HG02852 (cell line): Measurements from ENCODE around the gene TP53I3.
"Not testable (repeated sequence)": the region's sequence is repeated elsewhere in the genome, so short reads cannot be mapped to it uniquely, and the experiment has no call there.

Experiments used
- ATAC-seq: cut with Tn5 transposase; IDR thresholded peaks from one replicate; pipeline ENCODE4 v1.9.1; 2021; ENCODE audit warnings: mild to moderate bottlenecking, moderate library complexity; ENCODE audit not compliant: unreplicated experiment

The TP53I3 gene

DNA sequence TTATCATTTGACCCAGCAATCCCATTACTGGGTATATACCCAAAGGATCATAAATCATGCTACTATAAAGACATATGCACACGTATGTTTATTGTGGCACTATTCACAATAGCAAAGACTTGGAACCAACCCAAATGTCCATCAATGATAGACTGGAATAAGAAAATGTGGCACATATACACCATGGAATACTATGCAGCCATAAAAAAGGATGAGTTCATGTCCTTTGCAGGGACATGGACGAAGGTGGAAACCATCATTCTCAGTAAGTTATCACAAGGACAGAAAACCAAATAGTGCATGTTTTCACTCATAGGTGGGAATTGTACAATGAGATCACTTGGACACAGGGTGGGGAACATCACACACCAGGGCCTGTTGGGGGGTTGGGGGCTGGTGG is 16.1 kb upstream of the TP53I3 start:
- ATAC-seq, result not testable (repeated sequence)

DNA sequence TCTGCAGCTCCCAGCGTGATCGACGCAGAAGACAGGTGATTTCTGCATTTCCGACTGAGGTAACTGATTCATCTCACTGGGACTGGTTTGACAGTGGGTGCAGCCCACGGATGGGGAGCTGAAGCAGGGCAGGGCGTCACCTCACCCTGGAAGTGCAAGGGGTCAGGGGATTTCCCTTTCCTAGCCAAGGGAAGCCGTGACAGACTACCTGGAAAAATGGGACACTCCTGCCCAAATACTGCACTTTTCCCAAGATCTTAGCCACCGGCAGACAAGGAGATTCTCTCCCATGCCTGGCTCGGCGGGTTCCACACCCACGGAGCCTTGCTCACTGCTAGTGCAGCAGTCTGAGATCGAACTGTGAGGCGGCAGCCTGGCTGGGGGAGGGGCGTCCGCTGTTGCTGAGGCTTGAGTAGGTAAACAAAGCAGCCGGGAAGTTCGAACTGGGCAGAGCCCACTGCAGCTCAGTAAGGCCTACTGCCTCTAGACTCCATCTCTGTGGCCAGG is 10.6 kb upstream of the TP53I3 start:
- not testable (repeated sequence) for ATAC-seq

DNA sequence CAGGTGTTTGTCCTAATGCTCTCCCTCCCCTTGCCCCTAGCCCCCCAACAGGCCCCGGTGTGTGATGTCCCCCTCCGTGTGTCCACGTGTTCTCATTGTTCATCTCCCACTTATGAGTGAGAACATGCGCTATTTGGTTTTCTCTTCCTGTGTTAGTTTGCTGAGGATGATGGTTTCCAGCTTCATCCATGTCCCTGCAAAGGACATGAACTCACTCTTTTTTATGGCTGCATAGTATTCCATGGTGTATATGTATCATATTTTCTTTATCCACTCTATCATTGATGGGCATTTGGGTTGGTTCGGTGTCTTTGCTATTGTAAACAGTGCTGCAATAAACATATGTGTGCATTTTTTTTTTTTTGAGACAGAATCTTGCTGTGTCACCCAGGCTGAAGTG is 8.6 kb upstream of the TP53I3 start:
- ATAC-seq, result not testable (repeated sequence)

DNA sequence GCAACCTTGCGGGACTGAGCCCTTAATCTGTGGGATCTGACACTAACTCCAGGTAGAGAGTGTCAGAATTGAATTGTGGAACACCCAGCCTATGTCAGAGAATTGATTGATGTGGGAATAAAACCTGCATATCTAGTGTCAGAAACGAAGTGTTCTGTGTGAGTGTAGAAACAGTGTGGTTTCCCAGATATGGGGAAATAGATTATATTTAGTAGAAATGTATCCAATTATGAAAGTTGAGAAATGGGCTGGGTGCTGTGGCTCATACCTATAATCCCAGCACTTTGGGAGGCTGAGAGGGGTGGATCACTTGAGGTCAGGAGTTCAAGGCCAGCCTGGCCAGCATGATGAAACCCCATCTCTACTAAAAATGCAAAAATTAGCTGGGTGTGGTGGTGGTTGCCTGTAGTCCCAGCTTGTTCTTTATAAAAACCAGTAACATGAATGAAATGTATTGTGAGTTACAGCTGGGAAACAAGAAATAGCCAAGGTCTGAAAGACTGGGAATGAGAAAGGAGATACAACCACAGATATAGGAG is 4.3 kb upstream of the TP53I3 start:
- ATAC-seq, result no peak

DNA sequence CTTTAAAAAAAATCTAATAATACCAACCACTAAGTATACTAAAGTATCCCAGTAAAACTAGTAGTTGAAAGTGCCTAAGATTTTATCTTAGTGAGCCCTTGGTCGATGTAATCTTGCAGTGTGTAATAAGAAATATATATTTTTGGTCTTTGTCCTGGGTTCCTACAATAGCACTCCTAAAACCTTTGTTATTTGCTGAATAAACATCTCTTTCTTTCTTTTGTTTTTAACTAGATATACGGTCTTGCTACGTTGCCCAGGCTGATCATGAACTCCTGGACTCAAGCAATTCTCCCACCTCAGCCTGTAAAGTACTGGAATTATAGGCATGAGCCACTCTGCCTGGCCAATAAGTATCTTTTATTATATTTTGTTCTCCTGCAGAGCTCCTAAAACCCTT is 2.4 kb upstream of the TP53I3 start:
- ATAC-seq, result no peak

DNA sequence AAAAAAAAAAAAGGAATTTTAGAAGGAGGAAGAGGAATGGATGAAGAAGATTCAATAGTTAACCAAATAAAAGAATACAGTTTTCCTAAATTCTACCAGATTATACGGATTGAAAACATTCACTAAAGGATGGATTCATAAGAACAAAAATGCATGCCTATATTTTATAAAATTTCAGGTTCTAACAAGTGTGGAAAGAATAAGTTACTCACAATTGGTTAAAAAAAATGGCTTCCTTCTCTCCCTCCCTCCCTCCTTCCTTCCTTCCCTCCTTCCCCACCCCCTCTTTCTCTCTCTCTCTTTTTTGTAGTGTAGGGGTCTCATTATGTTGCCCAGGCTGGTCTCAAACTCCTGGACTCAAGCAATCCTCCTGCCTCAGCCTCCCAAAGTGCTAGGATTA is 1.6 kb upstream of the TP53I3 start:
- ATAC-seq, result no peak

DNA sequence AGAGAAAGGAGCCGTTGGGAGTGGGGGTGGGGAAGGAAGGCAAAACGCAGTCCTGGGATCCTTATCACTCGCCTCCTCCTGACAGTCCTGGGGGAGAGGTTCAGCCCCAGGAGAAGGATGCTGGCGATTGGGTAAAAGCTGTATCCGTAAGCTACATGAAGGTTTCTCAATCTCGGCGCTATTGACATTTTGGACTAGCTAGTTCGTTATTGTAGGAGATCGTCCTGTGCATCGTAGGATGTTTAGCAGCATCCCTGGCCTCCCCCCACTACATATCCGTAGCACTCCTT is 511 bp upstream of the TP53I3 start:
- no peak for ATAC-seq

DNA sequence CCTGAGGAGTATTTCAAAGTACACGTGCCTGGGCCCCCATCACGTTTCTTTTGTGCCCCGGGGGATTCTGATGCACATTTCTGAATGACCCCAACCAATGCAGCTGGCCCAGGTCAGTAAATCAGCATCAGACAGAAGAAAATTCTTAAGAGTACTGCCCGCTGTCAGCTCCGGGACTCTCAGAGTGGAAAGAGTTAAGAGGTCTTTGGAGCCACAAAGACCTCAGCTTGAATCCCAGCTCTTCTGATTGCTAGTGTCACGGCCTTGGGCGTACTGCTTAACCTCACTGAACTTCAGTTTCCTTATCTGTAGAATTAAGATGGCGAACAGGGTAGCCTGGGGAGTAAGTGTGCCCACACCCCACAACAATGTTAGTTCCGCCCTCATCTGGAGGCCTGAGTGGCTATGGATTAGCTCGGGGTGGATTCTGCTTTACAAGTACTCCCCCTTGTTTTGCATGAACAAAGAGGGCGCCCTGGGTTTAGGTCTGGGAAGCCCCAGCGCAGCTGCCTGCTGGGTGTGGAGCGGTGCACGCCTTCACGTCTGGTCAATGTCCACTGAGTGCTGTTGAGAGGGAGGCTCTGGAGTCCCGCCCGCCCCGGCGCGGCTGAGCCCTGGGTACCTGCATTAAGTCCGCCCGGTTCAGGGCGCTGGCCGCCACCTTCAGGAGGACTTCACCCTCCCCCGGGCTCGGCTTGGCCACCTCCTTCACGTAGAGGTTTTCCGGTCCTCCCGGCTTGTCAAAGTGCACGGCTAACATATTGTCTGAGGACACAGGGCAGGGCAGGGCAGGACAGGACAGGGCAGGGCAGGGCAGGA is 858 bp downstream of the TP53I3 start:
- ATAC-seq, result peak; percentile 75

DNA sequence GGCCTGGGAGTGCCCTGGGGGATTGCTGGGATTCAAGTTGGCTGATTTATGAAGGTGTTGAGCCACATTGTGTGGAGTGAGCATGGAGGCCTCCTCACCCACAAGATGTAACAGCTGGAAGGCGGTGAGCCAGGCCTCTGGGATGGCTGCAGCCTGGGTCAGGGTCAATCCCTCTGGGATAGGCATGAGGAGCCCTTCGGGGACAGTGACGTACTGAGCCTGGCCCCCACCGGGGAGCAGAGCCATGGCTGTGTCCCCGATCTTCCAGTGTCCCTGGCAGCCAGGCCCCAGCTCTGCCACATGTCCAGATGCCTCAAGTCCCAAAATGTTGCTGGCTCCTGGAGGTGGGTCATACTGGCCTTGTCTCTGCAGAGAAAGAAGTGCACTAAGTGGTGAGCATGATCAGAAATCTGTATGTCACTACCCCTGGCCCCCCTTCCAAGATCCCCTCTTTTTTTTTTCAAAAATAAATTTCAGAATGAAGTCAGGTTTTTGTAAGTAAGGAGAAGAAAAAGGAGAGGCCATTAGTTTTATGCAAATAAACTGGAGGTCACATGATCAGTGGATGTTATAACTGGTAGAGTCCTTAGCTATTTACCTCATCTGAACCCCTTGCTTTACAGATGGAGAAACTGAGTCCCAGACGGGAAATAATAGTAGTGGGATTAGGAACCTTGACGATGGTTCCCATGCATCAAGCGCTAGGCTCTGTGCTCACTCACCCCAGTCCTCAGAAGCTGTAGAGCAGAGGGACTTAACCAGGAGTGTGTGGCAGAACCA is 1.7 kb downstream of the TP53I3 start:
- no peak for ATAC-seq

DNA sequence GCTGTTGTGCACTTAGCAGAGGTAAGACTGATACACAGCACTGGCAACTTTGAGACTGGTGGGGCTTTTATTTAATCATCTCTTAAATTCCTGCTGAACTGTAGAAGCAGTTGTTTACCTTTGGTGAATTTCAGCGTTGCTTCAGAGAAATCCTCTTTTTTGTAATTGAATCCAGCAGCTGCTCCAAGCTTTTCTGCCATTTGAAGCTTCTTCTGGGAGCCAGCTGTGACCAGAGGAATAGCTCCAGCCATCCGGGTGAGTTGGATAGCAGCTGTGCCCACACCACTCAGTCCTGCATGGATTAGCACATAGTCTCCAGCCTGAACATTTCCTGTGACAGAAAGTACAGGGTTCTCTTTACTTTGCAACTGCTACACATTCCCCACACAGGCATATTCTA is 3.9 kb downstream of the TP53I3 start:
- ATAC-seq, result no peak

DNA sequence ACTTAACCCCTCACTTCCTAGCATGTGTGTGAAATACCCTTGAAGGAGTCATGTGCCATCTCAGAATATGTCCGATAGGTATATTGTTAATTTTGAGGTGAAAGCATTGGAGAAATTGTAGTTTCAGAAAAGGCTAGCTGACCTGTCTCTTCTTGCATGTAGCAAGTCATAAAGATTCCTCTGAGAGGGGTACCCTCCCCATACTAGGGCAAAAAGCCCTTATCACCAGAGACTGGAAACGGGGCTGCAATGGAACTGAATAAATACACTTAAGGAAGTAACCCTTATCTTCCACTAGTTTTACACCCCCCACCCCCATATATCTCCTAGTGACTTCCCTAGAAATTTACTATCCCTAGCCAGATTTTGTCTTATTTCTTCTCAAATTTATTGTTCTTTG is 6.8 kb downstream of the TP53I3 start:
- no peak for ATAC-seq

DNA sequence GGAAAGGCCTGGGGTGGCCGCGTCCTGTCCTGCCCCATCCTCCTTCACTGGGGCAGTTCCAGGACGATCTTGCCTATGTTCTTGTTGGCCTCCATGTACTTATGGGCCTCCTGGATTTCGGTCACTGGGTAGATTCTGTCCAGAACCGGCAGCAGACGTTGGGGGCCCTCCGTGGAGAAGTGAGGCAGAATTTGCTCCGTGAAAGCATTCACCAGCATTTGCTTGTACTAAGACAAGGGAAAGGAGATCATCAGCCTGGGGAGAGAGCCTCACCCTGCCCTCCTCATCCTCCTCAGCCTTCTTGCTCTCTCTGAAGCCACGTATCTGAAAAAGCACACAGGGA is 7.1 kb downstream of the TP53I3 start:
- no peak for ATAC-seq

DNA sequence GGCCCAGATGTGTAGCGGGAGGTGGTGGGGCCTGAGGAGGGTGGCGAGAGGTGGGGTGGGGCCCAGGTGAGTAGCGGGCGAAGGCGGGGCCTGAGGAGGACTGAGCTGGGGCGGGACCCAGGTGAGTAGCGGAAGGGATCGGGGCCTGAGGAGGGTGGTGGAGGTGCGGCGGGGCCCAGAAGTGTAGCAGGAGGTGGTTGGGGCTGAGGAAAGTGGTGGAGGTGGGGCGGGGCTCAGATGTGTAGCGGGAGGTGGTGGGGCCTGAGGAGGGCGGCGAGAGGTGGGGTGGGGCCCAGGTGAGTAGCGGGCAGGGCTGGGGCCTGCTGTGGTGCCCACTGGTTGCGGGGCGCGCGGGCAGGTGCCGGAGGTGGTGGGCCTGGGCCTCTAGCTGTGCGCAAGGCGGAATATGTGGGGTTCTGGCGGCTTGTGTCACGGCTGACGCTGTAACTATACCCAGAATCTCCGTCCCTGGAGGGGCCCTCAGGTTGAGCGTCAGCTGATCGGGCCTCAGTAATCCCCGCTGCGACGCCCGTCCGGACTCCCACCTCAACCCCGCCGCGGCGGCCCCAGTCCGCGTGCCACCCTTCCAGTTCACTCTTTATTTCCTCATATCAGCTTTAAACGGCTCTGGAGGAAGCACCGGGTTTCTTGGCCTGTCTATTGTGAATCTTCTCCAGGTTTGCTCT is 7.6 kb downstream of the TP53I3 start:
- peak; percentile 6 for ATAC-seq

DNA sequence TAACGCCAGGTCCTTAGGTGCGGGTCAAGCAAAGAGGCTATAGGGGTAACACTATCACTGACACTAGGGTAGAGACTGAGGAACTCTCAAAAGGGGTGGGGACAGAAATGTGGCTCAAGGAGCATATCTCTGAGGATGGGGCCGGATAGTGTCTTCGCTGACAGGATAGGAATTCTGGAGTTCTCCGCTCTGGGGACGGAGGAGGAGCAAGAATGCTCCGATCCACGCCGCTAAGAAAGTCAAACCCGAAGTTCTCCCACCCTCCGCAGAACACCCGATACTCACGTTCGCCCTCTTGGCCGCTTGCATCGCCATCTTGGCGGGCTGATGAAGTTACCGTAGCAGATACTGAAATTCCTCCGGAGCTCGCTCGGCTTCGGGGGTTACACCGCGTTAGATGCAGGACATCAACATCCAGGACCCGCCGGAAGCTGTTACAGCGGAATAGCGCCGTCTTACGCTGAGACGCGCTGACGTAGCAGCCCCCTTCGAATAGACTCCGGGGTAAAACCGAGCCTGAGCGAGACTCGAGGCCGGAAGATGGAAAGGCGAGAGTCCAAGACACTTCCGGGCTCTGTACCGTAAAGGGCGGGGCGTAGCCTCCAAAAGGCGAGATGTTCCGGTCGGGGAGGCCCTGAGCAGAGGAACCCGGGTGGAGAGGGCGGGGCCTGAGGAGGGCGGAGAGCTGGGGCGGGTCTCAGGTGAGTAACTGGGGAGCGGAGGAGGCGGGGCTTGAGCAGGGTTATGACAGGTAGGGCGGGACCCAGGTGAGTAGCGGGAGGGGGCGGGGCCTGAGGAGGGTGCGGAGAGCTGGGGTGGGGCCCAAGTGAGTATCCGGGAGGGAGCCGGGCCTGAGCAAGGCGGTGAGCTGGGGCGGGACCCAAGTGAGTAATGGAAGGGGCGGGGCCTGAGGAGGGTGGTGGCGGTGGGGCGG is 8.5 kb downstream of the TP53I3 start, which contains the start of gene SF3B6:
Gene SF3B6 (minus strand): TSS at position 412 of the 934 bp plus-strand sequence. CDS start 97 bp downstream, at position 315.
- ATAC-seq, result peak; percentile 93

DNA sequence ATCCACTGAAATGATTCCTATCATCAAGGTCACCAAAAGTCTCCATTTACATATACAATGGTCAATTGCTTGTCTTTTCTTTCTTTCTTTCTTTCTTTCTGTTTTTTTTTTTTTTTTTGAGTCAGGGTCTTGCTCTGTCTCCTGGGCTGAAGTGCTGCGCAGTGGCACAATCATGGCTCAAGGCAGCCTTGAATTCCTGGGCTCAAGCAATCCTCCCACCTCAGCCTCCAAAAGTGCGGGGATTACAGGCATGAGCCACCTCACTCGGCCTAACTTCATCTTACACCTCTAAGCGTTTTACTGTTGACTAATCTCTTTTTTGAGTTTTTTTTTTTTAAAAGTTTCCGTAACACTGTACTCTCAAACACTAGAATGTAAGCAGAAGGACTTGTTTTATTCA is 9.4 kb downstream of the TP53I3 start:
- no peak for ATAC-seq

DNA sequence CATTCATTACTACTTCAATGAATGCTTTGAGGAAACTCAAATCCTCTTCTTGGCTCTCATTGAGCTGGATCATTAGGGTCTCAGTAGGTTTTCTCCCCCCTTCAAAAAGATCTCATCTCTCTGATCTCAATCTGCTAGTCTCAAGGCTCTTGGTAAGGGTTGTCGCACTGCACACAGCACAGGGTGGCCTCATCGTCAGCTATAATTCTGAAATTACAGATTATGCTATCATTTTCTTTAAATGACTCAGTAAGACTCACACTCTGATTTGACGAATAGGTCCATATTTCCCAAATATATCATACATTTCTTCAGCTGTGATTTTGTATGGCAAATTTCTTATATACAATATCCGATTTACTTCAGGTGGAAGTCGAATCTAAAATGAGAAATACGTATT is 10.8 kb downstream of the TP53I3 start:
- no peak for ATAC-seq

DNA sequence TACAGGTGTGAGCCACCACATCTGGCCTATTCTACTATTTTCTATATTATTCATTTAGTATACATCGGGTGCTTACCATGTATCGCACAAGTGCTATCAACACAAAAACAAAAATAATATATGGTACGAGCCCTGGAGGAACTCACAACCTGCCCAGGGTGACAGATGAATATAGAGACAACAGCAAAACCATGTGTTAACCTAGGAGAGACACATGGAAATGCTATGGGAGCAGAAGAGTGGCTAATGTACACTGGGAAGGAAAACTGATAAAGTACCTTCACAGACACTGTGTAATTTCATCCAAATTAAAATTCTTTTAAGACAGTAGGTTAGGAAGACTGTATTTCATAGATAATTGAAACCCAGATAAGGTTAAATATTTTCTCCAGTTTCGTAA is 12.4 kb downstream of the TP53I3 start:
- no peak for ATAC-seq

DNA sequence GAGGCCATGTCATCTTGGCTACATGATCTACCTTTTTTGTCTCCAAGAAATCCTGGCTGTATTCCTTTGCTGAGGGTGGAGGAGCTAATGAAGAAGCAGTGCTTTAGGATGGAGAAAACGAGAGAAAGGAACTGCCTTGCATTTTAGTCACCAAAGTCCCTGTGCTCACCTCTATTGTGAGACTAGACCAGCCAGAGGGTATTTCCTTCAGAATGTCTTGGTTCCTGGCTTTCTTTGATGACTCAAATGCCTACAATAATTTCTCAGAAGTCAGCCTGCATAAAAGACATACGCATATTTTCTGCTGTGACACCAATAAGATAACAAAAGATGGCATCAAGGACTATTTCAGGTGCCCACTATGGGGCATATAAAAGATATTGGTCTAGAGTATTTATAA is 19.3 kb downstream of the TP53I3 start:
- no peak for ATAC-seq

DNA sequence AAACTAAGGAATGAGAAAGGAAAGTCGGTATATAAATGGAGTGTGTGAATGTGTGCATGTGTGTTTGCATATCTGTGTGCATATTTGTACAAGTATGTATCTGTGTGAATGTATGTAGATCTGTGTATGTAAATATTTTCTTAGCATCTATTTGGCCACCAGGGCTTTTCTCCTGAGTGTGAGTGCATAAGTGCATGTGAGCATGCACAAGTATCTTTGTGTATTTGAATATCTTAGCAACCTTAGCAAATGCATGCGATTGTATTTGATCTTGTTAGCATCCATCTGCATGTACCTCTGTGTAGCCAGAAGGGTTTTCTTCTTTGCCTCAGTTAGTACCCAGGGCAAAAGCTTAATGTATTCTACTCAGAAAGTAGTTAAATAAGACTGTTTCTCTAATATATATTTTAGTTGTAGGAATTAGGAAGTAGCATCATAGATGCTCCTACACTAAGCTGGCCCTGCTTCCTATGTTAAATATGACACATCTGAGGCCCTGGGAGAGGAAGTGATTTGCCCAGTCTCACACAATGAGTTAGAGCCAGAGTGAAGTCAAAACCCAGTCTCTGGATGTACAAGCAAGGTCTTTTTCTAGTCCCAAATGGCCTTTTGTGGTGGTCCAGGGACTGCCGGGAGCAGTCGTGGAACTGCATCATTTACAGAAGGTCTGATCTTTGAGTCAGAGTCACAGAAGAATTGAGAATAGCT is 25.9 kb downstream of the TP53I3 start:
- no peak for ATAC-seq

DNA sequence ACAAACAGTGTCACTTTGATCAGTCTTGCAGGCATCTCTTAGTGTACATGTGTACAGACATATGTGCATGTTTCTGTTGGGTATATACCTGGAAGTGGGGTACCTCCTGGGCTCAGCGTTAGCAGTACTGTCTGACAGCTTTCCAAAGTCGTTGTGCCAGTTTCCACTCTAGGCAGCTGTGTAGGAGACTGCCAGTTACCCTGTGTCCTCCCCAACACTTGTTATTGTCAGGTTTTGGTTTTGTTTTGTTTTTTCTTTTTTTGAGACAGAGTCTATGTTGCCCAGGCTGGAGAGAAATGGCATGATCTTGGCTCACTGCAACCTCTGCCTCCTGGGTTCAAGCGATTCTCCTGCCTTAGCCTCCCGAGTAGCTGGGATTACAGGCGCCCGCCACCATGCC is 28.9 kb downstream of the TP53I3 start:
- ATAC-seq, result no peak
